ENCODE data around the gene GFRA1. TPM values are rescaled to one million over a fixed set of nuclear protein-coding genes. Genes with fewer than 3 reads are reported as not detected.

GFRA1 gene
- total RNA-seq, 1 donor from 2014 or later, result 14.0 TPM

DNA sequence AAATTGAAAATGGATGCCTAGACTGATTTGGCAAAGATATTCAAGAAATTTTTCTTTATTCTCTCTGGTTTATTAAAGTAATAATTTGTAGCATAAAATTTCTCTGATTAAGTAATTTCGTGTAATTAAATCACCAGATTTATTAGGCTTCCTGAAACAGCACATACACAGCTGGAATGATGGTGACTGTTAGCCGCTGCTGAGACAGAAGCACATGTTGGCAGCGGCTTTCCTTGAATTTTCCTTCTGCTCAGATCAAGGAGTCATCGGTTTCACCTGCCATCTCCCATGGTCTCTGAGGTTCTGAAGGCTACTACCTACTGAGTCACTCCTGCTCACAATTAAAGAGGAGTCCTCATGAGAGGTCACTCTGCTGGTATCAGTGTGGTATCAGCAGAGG is 101.5 kb downstream of the GFRA1 start:
- no peak for DNase-seq (ENCODE audit: low spot score)
- Histone ChIP-seq H3K4me3 (no peak overlapping the region), H3K9me3 (ENCODE audit: low read depth) (no peaks in the 10 kb centered on the region), H3K27ac (no peak overlapping the region), H3K27me3 (no peaks in the 10 kb centered on the region), H4K20me1 (ENCODE audit: low read depth) (no peaks in the 10 kb centered on the region), H3K4me1 (peaks cover 24% of the 10 kb centered on the region), H3K4me2 (peak overlapping the region; percentile 19), H3K9ac (no peak overlapping the region), H3F3A (ENCODE audit: low read depth) (no peaks in the 10 kb centered on the region), H3K79me2 (ENCODE audit: low read depth) (no peaks in the 10 kb centered on the region), H2AFZ (replicated peaks) (no peak overlapping the region), H3K36me3 (no peaks in the 10 kb centered on the region)
- TF ChIP-seq EZH2phosphoT487 (IDR thresholded peaks at IDR 0.05), result no peak
- TF ChIP-seq EZH2 (IDR thresholded peaks at IDR 0.05), result no peak
- TF ChIP-seq, protein P1, sequence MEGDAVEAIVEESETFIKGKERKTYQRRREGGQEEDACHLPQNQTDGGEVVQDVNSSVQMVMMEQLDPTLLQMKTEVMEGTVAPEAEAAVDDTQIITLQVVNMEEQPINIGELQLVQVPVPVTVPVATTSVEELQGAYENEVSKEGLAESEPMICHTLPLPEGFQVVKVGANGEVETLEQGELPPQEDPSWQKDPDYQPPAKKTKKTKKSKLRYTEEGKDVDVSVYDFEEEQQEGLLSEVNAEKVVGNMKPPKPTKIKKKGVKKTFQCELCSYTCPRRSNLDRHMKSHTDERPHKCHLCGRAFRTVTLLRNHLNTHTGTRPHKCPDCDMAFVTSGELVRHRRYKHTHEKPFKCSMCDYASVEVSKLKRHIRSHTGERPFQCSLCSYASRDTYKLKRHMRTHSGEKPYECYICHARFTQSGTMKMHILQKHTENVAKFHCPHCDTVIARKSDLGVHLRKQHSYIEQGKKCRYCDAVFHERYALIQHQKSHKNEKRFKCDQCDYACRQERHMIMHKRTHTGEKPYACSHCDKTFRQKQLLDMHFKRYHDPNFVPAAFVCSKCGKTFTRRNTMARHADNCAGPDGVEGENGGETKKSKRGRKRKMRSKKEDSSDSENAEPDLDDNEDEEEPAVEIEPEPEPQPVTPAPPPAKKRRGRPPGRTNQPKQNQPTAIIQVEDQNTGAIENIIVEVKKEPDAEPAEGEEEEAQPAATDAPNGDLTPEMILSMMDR (IDR thresholded peaks at IDR 0.05), result no peak
- Mint-ChIP-seq H3K27ac (peak overlapping the region; percentile 4), H3K36me3 (peaks cover 5% of the 10 kb centered on the region), H3K9me3 (peaks cover 24% of the 10 kb centered on the region), H3K4me1 (peaks cover 36% of the 10 kb centered on the region), H3K4me3 (no peak overlapping the region), H3K27me3 (ENCODE audit: insufficient read depth, low read depth) (peaks cover 9% of the 10 kb centered on the region)

DNA sequence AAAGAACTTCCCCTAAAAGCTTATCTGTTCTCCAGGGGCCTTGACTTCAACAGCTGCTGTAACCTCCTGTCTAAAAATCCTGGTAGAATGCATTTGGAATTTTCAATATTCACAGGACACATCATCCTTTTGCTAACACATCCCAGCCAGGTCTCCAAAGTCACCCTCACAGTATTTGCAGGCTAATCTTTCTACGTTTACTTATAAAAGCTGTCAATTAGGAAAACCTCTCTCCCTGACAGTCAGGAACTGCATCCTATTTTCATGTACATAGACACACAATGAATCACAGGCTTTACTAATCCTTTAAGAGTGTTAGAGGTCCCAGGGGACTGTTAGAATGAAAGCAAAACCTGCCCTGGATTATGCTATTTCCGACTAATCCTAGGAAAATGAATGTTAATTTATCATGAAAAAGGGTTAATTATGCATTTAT is 102.2 kb downstream of the GFRA1 start:
- no peaks in the 10 kb centered on the region for H3K27me3 ChIP-seq
- no peak overlapping the region for H3K27ac Mint-ChIP-seq
- peaks cover 36% of the 10 kb centered on the region for H3K4me1 Mint-ChIP-seq
- H3K4me3 Mint-ChIP-seq, result no peak overlapping the region
- H3K36me3 Mint-ChIP-seq, result peaks cover 5% of the 10 kb centered on the region
- no peaks in the 10 kb centered on the region for H3K36me3 ChIP-seq
- TF ChIP-seq EZH2phosphoT487 (IDR thresholded peaks at IDR 0.05), result no peak
- TF ChIP-seq, protein P1 (IDR thresholded peaks at IDR 0.05), result no peak
- no peak for TF ChIP-seq EZH2 (IDR thresholded peaks at IDR 0.05)
- no peaks in the 10 kb centered on the region for H4K20me1 ChIP-seq (ENCODE audit: low read depth)
- H3K27ac ChIP-seq, result no peak overlapping the region
- peak overlapping the region; percentile 19 for H3K4me2 ChIP-seq
- H3F3A ChIP-seq (ENCODE audit: low read depth), result no peaks in the 10 kb centered on the region
- H3K27me3 Mint-ChIP-seq (ENCODE audit: insufficient read depth, low read depth), result peaks cover 9% of the 10 kb centered on the region
- peaks cover 27% of the 10 kb centered on the region for H3K9me3 Mint-ChIP-seq
- no peaks in the 10 kb centered on the region for H3K9me3 ChIP-seq (ENCODE audit: low read depth)
- H3K4me1 ChIP-seq, result peaks cover 24% of the 10 kb centered on the region
- DNase-seq (ENCODE audit: low spot score), result peak; percentile 56
- no peaks in the 10 kb centered on the region for H3K79me2 ChIP-seq (ENCODE audit: low read depth)
- H2AFZ ChIP-seq (replicated peaks), result no peak overlapping the region
- no peak overlapping the region for H3K9ac ChIP-seq
- no peak overlapping the region for H3K4me3 ChIP-seq

DNA sequence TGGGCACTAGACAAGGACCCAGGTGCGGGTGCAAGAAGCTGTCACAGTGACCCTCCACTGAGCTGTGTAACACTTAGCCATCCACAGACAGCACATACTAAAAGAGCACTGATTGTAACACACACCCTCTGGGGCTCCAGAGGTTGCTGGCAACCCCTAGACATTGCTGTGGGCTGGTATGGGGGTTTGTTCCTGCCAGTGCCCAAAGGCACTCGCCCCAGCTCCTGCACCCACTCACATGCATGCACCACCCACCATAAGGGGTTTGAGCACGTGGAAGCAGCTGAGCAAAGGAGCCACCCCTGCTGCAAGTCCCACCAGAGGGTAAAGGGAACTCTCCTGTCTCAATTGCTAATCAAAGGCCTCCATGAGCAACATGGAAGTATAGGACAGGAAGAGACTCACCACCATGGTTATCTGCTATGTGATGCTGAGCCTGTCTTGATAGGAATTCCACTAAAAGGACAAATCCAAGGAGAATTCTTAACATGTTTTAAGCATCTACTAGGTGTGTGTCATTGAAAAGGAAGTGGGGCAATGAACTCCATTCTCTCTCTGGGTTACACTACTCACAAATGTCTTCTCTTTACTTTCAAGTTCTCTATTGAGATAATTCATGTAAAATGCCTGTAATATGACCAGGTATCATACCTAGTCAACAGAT is 103.1 kb downstream of the GFRA1 start:
- Histone ChIP-seq H3K4me1 (peaks cover 20% of the 10 kb centered on the region), H3K27ac (no peak overlapping the region), H3K4me3 (no peak overlapping the region), H2AFZ (replicated peaks) (no peak overlapping the region), H3K79me2 (ENCODE audit: low read depth) (no peaks in the 10 kb centered on the region), H4K20me1 (ENCODE audit: low read depth) (no peaks in the 10 kb centered on the region), H3K9ac (no peak overlapping the region), H3K4me2 (no peak overlapping the region), H3K27me3 (no peaks in the 10 kb centered on the region), H3K36me3 (no peaks in the 10 kb centered on the region), H3K9me3 (ENCODE audit: low read depth) (no peaks in the 10 kb centered on the region), H3F3A (ENCODE audit: low read depth) (no peaks in the 10 kb centered on the region)
- Mint-ChIP-seq H3K4me1 (peaks cover 32% of the 10 kb centered on the region), H3K27me3 (ENCODE audit: insufficient read depth, low read depth) (peaks cover 9% of the 10 kb centered on the region), H3K27ac (no peak overlapping the region), H3K9me3 (peaks cover 27% of the 10 kb centered on the region), H3K4me3 (no peak overlapping the region), H3K36me3 (peaks cover 5% of the 10 kb centered on the region)
- no peak for DNase-seq (ENCODE audit: low spot score)
- TF ChIP-seq EZH2phosphoT487 (IDR thresholded peaks at IDR 0.05), result no peak
- TF ChIP-seq, protein P1 (IDR thresholded peaks at IDR 0.05), result no peak
- no peak for TF ChIP-seq EZH2 (IDR thresholded peaks at IDR 0.05)
